H4 (cell line): ENCODE results near the gene CSHL1. TPM values are rescaled to one million over a fixed set of nuclear protein-coding genes. Genes with fewer than 3 reads are reported as not detected.
"Not testable (repeated sequence)": the region's sequence is repeated elsewhere in the genome, so short reads cannot be mapped to it uniquely, and the experiment has no call there.

Experiments used
- DNase-seq: peaks from one replicate; pipeline ENCODE4 v3.0.0-alpha.2; 2015; ENCODE audit warnings: low spot score
- total RNA-seq: library from RNA; depleted of rRNA; stranded (reverse); fragments of >200 nt; shearing (Covaris generic); gene quantifications from 2 replicates; pipeline ENCODE4 v1.2.3, GENCODE V29; 2014

The CSHL1 gene
- total RNA-seq, 1 experiment from 2014 or later, result not detected

- DNase-seq, result no peak
These were observed 29.5 kb upstream of the CSHL1 start for GRCh38 chr17:63940584-63940983.

DNA sequence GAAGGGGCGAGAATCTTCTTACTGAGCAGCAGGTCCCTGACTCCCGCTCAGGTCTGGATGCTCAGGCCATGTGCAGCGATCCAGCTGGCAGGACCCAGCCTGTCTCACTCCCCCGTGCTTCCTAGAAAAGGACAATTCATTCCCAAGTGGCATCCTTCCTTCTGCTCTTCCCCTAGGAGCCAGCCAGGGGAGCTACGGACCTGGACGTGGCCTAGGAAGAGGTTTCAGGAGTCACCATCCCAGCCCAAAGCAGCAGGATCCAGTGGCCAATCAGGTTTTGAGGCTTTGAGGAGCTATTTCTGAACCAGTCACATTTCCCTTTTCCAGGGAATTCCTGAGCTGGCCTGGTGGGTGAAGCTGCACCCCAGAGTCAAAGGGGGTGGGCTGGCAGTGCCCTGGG is 28.8 kb upstream of the CSHL1 start:
- no peak for DNase-seq

DNA sequence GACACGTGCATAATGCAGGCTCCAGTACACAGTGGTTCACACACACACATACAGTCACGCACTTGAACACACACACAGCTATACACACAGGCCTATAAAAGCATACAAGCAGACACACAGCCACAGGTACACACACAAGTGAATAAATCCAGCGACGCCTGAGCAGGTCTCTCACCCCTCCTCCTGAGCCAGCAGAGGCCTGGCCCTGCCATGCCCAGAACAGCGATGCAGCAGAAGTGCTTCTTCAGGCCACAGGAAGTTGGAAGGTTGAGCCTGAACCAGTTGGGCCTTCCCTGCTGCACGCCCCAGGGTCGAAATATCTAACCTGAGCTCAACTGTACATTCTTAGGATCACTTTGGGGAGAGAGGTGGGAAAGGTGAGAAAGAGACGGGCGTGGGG is 28.3 kb upstream of the CSHL1 start:
- no peak for DNase-seq

DNA sequence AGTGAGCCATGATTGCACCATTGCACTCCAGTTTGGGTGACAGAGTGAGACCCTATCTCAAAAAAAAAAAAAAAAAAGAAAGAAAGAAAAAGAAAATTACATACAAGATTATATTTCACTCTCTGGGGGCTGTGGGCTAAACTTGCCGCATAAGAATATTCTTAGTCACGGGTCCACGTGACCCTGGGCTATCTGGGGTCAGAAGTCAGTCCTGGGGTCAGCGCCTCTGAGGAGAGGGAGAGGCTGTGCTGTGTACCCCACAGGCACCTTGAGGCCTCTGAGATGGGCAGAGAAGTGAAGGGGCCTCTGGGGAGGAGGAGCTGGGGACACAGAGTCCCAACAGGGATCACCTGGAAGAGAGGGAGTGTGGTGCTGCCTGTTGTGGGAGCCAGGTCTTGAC is 26.9 kb upstream of the CSHL1 start:
- DNase-seq, result no peak

DNA sequence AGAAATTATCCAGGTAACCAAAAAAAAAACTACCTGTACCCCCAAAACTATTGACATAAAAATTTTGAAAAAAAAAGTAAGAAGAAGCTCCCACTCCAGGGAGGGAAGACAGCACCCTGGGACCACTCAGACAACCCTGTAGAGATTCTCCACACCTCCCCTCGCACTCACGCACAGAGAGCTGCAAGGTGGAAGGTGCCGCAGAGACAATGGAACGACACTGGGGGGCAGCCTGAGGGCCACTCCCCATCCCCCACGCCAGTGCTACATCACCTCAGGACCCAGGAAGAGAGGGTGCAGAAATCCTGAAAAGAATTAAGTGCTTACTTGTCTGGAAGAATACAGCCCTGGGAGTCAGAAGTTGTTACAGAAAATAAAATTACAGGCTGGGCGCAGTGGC is 26.3 kb upstream of the CSHL1 start:
- no peak for DNase-seq

DNA sequence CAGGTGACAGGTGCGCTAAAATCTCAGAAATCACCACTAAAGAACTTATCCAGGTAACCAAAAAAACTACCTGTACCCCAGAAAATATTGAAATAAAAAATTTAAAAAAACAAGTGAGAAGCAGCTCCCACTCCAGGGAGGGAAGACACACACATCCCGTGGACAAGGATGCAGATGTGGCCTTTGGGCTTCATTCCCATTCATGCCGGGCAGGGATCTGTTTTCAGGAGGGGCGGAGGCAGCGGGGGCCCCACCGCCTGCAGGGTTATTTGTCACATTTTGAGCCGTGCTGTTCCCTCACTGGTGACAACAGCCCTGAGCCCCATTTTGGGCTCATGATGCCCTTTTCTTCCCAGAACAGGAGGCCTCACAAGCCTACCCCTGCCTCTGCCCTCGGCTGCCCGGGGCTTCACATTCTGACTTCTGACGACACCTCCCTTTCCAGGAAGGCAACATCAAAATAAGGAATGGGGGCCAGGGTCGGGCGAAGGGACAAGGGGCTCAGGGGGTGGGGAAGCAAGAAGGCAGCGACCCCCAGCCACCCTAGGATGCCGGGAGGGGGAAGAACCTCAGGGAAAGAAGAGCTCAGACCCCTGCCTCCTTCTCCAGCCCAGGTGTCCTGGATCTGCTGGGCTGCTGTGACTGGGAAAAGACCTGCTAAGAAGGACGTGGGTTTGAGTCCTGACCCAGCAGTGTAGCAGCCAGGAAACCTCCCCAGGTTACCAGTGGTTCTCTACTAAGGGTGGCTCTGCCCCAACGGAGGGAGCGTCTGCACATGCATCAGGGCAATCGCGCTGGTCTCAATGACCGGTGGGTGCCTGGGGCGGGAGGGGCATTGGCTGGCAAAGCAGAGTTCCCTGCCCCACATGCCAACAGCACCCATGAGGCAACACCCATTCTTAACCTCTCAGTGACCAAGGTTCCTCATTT is 23.4 kb upstream of the CSHL1 start:
- DNase-seq, result no peak

- DNase-seq, result no peak
These were observed 22.5 kb upstream of the CSHL1 start for GRCh38 chr17:63933598-63933997.

DNA sequence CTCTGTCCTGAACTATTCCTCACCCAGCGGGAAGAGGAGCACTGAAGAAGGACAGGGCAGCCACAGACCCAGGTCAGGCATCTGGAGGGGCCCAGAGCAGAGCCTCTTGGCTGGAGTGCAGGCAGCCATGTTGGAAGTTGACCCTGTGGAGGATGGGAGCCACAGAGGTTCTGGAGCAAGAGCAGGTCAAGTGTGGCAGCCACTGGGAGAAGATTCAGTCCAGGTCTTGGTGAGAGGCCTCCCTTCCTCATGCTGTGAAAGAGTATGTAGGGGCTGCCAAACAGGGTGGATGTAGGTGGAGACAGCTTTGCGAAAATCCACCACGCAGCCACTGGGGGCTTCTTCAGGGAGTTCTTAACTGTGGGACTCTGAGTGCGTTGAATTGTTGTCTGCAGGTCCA is 21.7 kb upstream of the CSHL1 start:
- DNase-seq, result no peak

DNA sequence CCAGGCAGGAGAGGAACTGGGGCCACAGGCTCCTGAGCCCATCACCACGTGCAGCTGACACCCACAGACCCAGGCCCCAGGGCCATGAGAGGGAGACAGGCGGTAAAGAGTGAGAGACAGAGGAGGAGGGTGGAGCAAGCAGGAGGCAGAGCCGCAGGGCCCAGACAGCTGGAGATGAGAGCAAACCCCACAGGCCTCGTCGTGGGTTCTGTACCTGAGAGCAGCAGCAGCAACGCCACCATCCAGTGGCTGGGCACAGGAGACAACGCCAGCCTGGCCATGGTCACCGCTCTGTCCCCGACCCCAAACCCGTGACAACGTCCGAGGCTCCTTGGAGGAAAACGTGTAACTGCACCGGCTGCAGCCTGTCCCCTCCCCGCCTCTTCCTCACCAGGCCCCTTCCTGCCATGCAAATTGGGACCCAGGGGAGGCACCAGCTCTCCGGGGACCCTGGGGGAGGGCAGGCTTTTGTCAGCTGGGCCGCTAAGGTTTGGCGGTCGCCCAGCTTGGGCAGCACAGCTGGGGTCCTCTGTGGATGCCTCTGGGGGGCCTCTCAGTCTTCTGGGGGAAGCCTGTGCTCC is 21.0 kb upstream of the CSHL1 start, which contains the start of gene CD79B:
Gene CD79B, minus strand, starts transcription at position 351 of the 581 bp plus-strand sequence. Its CDS starts 70 bp downstream, at position 281.
- no peak for DNase-seq

- no peak for DNase-seq
These were observed 20.0 kb upstream of the CSHL1 start for GRCh38 chr17:63930951-63931575.

DNA sequence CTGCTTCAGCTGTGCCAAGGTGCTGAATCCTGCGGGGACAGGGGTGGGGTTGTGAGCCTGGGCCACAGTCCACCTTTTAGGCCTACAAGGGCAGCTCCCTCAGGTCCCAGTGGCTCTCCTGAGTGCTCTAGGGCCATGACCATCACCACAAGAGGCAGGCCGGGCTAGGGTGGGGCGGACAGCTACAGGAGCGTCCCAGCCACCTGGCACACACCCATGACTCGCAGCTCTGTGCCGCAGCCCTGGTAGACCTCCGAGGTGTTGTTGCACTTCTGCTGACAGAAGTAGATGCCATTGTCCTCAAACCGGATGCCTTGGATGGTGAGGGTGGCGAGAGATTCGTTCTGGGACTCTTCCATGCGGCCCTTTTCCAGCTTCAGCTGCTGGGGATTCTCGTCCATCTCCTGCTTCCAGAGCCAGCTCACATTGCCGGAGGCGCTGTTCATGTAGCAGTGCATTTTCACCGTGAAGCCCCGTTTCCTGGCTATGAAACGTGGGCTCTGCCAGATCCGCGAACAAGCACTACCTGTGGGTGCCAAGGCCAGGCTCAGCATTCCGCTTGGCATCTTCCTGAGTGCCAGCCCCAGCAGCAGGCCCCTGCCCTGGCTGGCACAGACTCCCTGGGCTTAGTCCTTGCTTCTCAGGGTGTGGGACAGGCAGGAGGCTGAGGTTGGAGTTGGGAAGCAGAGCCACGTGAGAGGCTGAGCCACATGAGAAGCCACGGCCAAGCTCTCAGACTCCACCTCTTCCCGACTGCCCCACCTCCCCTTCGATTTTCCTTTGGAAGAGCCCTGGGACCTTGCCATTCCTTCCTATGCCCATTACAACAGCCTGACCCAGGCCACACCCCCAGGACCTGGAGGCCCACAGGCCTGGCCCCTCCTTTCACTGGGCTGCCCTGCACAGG is 19.1 kb upstream of the CSHL1 start:
- DNase-seq, result no peak

DNA sequence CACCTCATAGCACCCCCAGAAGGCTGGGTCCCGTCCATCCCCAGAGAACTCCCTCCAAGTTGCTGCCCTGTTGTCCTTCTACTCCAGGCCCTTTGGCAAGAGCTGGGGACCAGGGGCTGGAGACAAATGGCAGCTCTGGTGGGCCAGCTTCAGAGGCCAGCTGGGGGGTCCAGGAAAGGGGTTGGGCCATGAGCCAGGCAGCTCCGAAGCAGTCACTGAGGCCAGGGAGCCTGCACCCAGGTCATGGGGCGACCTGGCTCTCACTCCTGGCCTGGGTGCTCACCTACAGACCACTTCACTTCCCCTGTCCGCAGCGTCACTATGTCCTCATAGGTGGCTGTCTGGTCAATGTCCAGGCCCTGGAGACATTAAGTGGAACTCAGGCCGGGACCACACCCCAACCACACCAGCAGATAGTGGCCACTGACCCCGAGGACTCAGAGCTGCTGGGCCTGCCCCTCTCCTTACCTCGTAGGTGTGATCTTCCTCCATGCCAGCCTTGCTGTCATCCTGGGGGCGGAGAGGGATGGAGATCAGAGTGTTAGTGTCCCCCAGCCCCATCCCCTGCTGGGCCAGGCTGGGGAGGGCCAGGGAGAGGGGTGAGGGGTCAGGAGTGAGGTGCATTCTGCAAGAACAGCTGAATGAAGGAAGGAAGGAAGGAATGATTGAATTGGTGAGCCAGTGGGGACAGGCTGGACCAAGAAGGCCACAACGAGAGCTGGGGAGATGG is 18.1 kb upstream of the CSHL1 start:
- no peak for DNase-seq

DNA sequence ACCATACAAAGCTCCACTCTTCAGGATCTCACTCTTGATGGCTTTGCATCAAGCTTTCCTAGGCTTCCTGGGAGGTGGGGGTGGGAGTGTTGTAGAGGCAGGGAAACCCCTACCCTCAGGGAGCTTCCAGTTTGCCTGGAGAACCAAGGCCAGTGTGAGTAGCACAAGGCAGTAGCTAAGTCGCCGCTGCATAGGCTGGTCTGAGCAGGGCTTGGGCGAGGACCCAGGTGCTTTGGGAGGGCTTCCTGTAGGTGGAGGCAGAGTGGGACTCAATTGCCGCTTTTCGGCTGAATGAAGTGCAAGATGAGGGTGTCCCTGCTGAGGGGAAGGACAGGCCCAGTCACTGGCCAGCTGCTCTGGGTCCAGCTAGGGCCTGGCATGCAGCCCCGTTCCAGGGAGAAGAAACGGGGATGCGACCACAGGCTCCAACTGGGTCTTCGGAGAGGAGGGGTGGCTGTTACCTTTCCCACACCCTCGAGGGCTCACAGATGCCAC is 17.2 kb upstream of the CSHL1 start:
- no peak for DNase-seq

DNA sequence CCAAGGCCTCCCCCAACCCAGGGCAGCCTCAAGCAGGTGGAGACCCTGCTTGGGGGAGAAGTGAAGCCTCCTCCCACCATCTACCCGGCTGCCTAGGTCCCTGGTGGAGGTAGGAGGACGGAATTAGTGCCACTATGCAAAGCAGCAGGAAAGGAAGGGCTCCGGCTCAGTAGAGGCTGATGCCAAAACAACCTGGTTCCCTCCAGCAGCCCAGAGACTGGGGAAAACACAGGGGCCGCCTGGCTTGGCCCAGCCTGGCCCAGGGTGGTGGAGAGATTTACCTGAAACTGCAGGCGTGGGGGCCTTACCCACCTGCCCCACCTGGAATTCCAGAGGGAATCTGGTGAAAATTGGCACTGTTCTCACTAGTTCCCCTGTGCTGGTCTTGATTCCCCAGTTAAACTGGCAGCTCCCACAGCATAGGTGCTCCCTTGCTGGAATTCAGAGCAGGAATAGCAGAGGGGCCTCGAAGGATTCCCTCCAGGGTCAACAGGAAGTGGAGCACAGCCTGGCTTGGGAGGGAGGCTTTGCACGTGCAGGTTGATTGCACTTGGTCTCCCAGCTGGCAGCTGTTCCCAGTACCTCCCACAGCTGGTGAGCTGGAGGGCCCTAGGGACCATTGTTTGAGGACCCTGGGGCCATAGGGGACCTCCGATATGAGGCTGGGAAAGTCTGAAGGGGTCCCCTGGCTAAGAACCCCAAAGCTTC is 16.6 kb upstream of the CSHL1 start:
- DNase-seq, result no peak

GRCh38 chr17:63926164-63926563 is 15.1 kb upstream of the CSHL1 start:
- DNase-seq, result no peak

DNA sequence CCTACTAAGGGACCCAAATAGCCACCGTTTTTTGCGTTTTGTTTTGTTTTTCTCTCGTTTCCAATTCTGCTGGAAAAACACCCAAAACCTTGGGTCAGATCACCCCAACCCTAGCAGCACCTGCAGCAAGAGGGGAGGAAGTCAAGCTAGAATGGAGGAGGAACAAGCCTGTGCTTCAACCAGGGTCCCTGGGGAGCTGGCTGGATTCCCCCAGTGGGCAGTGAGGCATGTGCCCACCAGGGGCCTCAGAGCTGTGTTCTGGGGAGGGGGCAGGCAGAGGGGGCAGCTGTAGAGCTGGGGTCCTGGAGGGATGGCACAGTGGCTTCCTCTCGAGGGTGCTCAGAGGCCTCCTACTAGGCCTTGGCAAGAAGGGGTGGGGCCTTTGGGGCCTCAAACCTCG is 14.6 kb upstream of the CSHL1 start:
- DNase-seq, result no peak

DNA sequence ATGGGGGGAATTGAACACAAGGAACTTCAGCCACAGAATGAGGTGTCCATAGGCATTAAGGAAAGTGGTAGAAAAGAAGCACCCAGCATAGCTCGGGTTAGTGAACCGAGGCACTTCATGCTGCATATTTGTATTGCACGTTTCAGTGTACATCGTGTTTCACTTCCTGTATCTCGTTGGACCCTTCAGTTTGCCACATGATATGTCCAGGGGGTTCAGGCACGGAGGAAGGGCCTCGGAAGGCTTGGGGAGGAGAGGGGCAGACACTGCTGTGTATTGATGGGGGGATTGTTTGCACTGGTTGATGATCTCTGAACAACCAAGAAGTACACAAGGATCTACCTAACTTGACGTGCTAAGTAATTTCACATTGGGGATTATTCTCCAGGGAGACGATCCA is 11.3 kb upstream of the CSHL1 start:
- not testable (repeated sequence) for DNase-seq

DNA sequence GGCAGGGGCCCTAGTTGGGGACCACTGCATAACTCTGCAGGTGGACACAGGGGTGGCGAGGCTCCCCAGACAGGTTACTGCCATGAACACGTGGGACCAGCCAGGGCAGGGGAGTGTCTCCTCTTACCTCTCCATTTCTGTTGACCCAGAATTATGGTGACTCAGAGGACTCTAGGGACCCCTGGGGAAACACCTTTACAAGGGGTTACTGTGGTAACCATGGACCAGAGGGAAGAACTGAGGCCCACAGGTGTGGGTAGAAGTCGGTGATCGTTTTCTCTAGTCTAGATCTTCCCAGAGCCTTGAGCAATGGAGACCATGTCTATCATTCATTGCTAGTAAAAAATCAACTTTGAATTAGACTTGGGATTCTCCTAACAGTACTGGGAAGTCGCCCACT is 9.7 kb upstream of the CSHL1 start:
- not testable (repeated sequence) for DNase-seq

- DNase-seq, result not testable (repeated sequence)
These were observed 9.0 kb upstream of the CSHL1 start for GRCh38 chr17:63920050-63920449.

- peak; percentile 42 for DNase-seq
These were observed 8.3 kb upstream of the CSHL1 start for GRCh38 chr17:63919311-63919723.
